Astrocyte of the spinal cord (primary cell): ENCODE data around the gene NLGN1.
A peak's percentile ranks its signal among the peaks of the same experiment; 100 is the strongest.

Source experiments
- DNase-seq: peaks from one replicate; pipeline ENCODE4 v3.0.0; 2011; ENCODE audit warnings: low read depth, low spot score
- H3K4me3 ChIP-seq: 2 replicates; pipeline ENCODE4 v1.5.1; 2011; ENCODE audit warnings: low read depth, mild to moderate bottlenecking, low read length, moderate library complexity
- CTCF ChIP-seq: IDR thresholded peaks from 2 replicates; pipeline ENCODE4 v1.5.1; 2012; ENCODE audit warnings: low read depth, mild to moderate bottlenecking, low read length, inconsistent platforms
- in situ Hi-C: cut with HindIII; loops from 2 replicates; pipeline ENCODE4 v1.10.0; 2017; ENCODE audit warnings: low sequenced_read_pairs

The NLGN1 gene

GRCh38 chr3:173652093-173652492 is 254.5 kb downstream of the NLGN1 start:
- no peak overlapping the region for H3K4me3 ChIP-seq
- peak; percentile 38 for DNase-seq
- in situ Hi-C loops, result no loop called here
- TF ChIP-seq CTCF, result no peak

GRCh38 chr3:173653781-173654180 is 256.2 kb downstream of the NLGN1 start:
- TF ChIP-seq CTCF, result no peak
- H3K4me3 ChIP-seq, result no peak overlapping the region
- in situ Hi-C loops, result no loop called here
- DNase-seq, result no peak

- TF ChIP-seq CTCF, result no peak
- in situ Hi-C loops, result no loop called here
- DNase-seq, result no peak
- H3K4me3 ChIP-seq, result no peak overlapping the region
Observed at GRCh38 chr3:173659972-173660371, 262.4 kb downstream of the NLGN1 start.

DNA sequence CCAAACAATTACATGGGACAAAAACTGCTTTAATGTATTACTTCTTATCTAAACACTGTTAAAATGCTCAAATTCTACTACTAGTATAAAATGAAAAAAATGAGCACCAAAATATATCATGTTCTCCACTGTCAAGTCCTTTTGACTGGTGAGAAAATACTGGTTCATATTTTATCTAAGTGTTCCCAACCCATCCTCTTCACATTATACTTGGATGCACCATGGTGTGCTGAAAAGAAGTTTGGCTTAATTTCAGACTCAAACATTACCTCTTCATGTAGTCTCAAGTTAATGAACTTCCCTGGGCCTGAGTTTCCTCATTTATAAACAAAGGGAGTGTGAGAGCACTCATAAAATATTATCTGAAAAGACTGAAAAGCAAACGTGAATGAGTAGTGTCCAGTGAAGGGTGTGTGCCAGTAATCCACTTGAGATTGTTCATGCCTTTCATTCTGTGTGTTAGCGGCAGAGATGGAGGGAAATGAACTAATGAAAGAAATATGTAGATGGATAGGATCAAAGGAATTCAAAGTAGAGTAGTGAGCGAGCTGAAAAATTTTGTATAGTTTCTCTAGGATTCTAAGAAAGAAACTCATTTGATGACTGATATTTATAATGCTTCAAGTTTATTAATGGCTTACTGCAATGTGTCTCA is 263.2 kb downstream of the NLGN1 start:
- peak; percentile 48 for DNase-seq
- no peak for TF ChIP-seq CTCF
- no peak overlapping the region for H3K4me3 ChIP-seq
- in situ Hi-C loops, result no loop called here

DNA sequence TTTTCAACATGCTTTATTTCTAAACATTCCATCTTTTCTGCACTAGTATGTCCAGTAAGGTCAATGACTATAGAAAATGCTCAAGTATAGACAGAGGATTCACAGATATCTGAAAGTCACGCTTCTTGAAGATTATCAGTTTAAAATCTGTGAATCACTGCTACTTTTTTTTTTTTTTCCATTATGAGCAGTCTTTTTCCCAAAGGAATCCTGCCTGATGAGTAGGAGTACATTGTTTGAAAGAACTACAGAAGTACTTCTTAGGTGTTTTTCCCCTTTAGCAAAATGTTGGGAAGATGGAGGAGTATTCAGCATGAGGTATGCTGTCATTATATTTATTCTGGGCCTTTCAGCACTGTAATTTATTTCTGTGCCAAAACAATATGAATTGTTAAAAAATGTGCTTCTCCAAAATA is 266.2 kb downstream of the NLGN1 start:
- DNase-seq, result no peak
- H3K4me3 ChIP-seq, result no peak overlapping the region
- TF ChIP-seq CTCF, result no peak
- in situ Hi-C loops, result no loop called here

DNA sequence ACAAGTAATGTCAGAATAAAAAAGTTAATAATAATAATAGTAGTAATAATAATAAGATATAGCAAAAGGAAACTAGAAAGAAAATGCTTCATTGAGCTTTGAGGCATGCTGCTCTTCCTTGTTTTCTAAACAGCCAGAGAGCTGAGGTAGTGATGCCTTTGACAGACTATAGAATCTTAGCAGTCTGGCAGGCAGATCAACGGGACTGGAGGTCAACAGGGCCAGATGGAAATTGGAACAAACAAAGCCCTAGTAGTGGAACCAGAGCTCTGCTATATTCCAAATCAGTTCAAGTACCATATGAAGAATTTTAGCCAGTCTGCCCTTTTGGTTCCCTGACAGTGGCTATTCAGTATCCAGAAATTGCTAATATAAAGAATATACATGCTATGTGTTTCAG is 278.6 kb downstream of the NLGN1 start:
- in situ Hi-C loops, result no loop called here
- TF ChIP-seq CTCF, result no peak
- no peak overlapping the region for H3K4me3 ChIP-seq
- DNase-seq, result no peak

GRCh38 chr3:173681188-173681678 is 283.7 kb downstream of the NLGN1 start:
- in situ Hi-C loops, result no loop called here
- no peak for DNase-seq
- no peak for TF ChIP-seq CTCF
- H3K4me3 ChIP-seq, result no peak overlapping the region
